Measurements from ENCODE around the gene ALDH4A1.

ALDH4A1 gene

GRCh38 chr1:18902523-18903290 is at the start of gene ALDH4A1:
Gene ALDH4A1 (minus strand): TSS chr1:18902555. CDS start chr1:18902523, 32 bp downstream.
- no peaks in the 10 kb centered on the region for H3K27me3 Mint-ChIP-seq
- intact Hi-C loops (cut with micrococcal nuclease), result loop anchor here (2.0 kb wide), 1 partner anchor 54 kb away; the partner anchor contains the start of gene IFFO2
- H3K4me1 Mint-ChIP-seq (ENCODE audit: low read depth), result peaks cover 48% of the 10 kb centered on the region
- peak within 1 kb of the TSS; percentile 98 for H3K27ac Mint-ChIP-seq
- peaks cover 13% of the 10 kb centered on the region for H3K36me3 Mint-ChIP-seq (ENCODE audit: low read depth)
- peak within 1 kb of the TSS; percentile 87 for H3K4me3 Mint-ChIP-seq
- no peaks in the 10 kb centered on the region for H3K9me3 Mint-ChIP-seq

GRCh38 chr1:18951818-18952391 is 49.5 kb upstream of the ALDH4A1 start:
- intact Hi-C loops (cut with micrococcal nuclease), result no loop called here
- peaks cover 84% of the 10 kb centered on the region for H3K4me1 Mint-ChIP-seq (ENCODE audit: low read depth)
- H3K27me3 Mint-ChIP-seq, result peaks cover 22% of the 10 kb centered on the region
- no peak overlapping the region for H3K4me3 Mint-ChIP-seq
- peaks cover 9% of the 10 kb centered on the region for H3K36me3 Mint-ChIP-seq (ENCODE audit: low read depth)
- no peaks in the 10 kb centered on the region for H3K9me3 Mint-ChIP-seq
- H3K27ac Mint-ChIP-seq, result peak overlapping the region; percentile 96

DNA sequence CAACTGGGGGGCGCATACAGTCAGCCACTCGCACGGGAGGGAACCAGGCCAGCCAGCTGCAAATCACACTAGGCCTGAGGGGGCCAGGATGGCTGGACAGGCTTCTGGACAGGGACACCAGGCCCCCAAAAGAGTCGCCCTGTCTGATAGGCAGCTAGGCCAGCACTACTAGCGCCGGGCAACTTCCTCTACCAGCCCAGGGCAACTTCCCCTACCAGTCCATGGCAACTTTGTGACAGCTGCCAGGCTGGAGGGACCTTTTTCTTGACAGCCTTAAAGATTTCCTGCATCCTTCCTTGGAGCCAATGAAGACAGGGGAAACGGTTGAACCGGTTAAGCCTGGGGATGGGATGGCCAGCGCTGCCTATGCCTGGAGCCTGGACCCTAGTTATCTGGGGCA is 49.1 kb upstream of the ALDH4A1 start:
- intact Hi-C loops (cut with micrococcal nuclease), result no loop called here
- H3K4me1 Mint-ChIP-seq (ENCODE audit: low read depth), result peaks cover 87% of the 10 kb centered on the region
- peaks cover 5% of the 10 kb centered on the region for H3K36me3 Mint-ChIP-seq (ENCODE audit: low read depth)

DNA sequence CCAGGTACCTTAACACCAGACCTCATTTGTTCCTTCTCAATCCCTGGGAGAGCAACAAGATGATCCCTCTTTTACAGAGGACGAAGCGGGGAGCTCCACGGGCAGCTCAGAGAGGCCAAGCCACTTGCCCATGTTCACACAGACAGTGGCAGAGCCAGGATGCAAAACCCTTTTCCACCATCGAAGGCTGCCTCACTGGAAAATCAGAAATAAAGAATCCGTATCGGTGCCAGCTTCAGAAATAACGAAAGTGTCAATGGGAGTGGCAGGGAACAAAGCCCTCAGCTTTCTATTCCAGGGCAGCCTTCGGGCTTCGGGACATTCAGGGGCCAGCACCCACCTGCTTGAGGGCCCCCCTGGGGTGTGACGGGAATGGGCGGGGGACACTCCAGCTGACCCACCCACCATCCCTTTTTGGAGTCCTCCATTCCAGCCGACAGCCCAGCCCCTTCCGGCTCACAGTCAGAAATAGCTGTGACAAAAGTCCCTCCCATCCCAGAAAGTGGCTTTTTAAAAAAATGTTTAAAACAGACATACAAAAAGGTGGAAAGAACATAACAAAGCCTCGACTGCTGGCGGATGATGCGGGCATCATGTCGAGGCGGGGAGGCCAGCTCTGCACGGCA is 48.2 kb upstream of the ALDH4A1 start:
- Mint-ChIP-seq H3K36me3 (ENCODE audit: low read depth) (peaks cover 5% of the 10 kb centered on the region), H3K9me3 (no peaks in the 10 kb centered on the region), H3K27me3 (peaks cover 20% of the 10 kb centered on the region), H3K4me3 (peak overlapping the region; percentile 80), H3K4me1 (ENCODE audit: low read depth) (peaks cover 92% of the 10 kb centered on the region), H3K27ac (peak overlapping the region; percentile 96)
- intact Hi-C loops (cut with micrococcal nuclease), result no loop called here

More for the DNA sequence above, 49.1 kb upstream of the ALDH4A1 start:
- Mint-ChIP-seq H3K27ac (peak overlapping the region; percentile 96), H3K9me3 (no peaks in the 10 kb centered on the region), H3K4me3 (peak overlapping the region; percentile 80), H3K27me3 (peaks cover 19% of the 10 kb centered on the region)

DNA sequence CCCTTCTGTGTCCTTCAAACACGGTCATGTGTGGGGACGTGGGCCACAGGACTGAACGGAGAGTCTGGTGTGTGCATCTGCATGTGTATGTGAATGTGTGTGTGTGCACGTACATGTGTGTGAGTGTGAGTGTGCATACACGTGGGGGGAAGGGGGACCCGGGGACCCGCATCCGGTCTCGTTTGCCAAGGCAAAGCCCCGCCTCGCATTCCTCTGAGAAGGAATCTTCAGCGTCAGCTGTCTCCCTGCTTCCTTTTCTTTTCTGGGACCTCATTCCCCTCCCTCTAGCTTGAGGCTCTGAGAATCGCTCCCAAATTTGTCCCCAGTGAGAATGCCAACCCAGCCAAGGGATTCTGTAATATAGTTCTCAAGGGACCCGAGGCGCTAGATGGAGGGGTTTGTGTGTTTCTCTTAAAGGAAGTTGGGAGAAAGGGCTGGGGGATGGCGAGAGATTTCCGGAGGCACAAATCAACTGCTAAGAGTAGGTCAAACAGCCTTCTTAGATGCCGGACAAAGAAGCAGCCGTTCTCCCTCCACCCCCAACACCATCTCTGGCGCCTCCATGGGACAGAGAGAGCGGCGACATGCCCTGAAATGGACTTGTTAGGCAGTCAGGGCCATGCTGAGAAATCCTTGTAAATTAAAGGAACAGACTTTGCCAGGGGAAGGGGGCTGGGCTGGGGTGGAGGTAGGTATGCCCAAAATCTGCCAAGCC is 47.5 kb upstream of the ALDH4A1 start:
- H3K36me3 Mint-ChIP-seq (ENCODE audit: low read depth), result peaks cover 5% of the 10 kb centered on the region
- H3K27me3 Mint-ChIP-seq, result peaks cover 18% of the 10 kb centered on the region
- peaks cover 92% of the 10 kb centered on the region for H3K4me1 Mint-ChIP-seq (ENCODE audit: low read depth)
- H3K27ac Mint-ChIP-seq, result peak overlapping the region; percentile 96
- peak overlapping the region; percentile 80 for H3K4me3 Mint-ChIP-seq
- no peaks in the 10 kb centered on the region for H3K9me3 Mint-ChIP-seq
- intact Hi-C loops (cut with micrococcal nuclease), result no loop called here

- Mint-ChIP-seq H3K9me3 (no peaks in the 10 kb centered on the region), H3K27ac (peak overlapping the region; percentile 96), H3K36me3 (ENCODE audit: low read depth) (peaks cover 5% of the 10 kb centered on the region), H3K4me3 (peak overlapping the region; percentile 80), H3K4me1 (ENCODE audit: low read depth) (peaks cover 90% of the 10 kb centered on the region), H3K27me3 (peaks cover 12% of the 10 kb centered on the region)
- intact Hi-C loops (cut with micrococcal nuclease), result no loop called here
These were observed 46.7 kb upstream of the ALDH4A1 start for GRCh38 chr1:18948913-18949685.

DNA sequence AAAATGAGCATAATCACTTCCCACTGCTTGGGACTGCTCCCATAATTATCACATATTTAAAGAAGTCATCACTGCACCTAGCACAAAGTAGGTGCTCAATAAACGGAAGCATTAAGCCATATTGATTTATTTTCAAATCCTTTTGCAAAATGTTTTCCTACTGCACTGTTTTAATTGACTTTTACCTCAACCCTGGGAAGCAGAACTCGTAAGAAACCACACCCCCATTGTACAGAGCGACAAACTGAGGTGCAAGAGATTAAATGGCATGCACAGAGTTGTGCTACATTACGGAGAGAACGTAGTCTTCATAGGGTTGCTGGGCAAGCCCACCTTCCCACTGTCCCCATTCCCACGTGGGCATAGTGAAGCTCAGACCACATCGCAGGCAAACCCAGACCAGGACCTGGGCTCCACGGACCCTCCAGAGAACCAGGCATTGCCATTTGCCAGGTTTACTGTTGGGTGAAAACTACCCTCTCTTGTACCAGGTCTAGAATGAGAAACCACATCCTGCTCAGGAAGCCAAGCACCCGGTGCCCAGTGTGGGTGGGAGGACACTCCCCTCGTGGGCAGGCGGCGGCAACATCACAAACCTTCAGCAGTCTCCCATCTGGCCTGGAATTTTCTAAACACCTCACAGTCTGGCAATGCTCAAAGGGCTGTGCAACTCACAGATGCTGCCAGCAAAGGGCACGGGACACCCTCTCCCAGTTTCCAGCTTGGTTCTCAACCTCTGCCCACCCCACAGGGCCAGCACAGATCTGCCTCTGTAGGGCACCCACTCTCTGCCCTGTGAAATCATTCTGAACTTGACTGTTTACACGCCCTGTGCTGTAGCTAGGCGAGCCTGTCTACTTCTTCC is 45.9 kb upstream of the ALDH4A1 start:
- intact Hi-C loops (cut with micrococcal nuclease), result no loop called here
- Mint-ChIP-seq H3K36me3 (ENCODE audit: low read depth) (no peaks in the 10 kb centered on the region), H3K4me1 (ENCODE audit: low read depth) (peaks cover 82% of the 10 kb centered on the region), H3K4me3 (peak overlapping the region; percentile 2), H3K27ac (peak overlapping the region; percentile 96), H3K27me3 (peaks cover 5% of the 10 kb centered on the region), H3K9me3 (no peaks in the 10 kb centered on the region)

DNA sequence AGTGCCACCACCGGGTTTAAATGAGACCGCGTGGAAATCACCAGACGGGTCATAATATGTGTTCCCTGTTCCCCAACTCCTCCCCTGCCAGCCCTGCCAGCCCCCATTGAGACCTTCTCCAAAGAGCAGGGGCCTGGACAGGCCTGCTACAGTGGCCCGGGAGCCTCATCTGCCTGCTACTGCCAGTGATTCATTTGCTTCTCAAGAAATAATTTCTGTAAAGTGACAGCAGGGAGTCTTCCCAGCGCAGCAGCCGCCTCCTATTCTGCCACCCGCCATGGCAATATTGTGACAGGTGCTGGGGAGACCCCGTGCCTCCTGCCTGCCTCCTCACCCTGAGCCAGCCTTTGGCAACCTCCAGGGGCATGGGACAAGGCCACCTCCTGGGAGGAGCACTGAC is 45.2 kb upstream of the ALDH4A1 start:
- Mint-ChIP-seq H3K27me3 (peaks cover 5% of the 10 kb centered on the region), H3K9me3 (no peaks in the 10 kb centered on the region), H3K27ac (peak overlapping the region; percentile 33), H3K4me1 (ENCODE audit: low read depth) (peaks cover 76% of the 10 kb centered on the region), H3K4me3 (no peak overlapping the region), H3K36me3 (ENCODE audit: low read depth) (no peaks in the 10 kb centered on the region)
- intact Hi-C loops (cut with micrococcal nuclease), result no loop called here

- H3K4me3 Mint-ChIP-seq, result no peak overlapping the region
- H3K4me1 Mint-ChIP-seq (ENCODE audit: low read depth), result peaks cover 76% of the 10 kb centered on the region
- no peaks in the 10 kb centered on the region for H3K36me3 Mint-ChIP-seq (ENCODE audit: low read depth)
- intact Hi-C loops (cut with micrococcal nuclease), result no loop called here
- H3K27ac Mint-ChIP-seq, result peak overlapping the region; percentile 33
- H3K9me3 Mint-ChIP-seq, result no peaks in the 10 kb centered on the region
- H3K27me3 Mint-ChIP-seq, result peaks cover 5% of the 10 kb centered on the region
These were observed 44.4 kb upstream of the ALDH4A1 start for GRCh38 chr1:18946550-18947381.

DNA sequence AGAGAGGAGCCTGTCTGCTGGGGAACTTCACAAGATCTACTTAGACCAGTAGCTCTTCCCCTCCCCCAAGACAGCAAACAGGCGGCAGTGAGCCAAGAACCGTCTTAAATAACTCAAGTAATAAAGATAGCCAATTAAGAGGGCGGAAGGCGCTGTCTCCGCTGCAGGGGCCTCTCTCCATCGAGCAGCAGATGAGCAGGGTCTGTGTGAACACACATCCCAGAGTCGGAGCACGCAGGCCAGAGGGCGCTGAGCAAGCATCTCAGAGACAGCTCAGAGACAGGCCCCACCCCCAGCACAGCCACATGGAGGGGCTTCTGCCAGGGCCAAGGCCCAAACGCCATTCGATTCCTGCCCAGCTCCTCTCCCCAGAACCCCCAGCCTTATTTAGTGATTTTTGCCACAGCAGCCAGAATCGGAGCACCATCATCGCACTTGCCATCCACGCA is 43.1 kb upstream of the ALDH4A1 start:
- H3K4me3 Mint-ChIP-seq, result no peak overlapping the region
- intact Hi-C loops (cut with micrococcal nuclease), result no loop called here

GRCh38 chr1:18944810-18945209 is 42.5 kb upstream of the ALDH4A1 start:
- H3K27ac Mint-ChIP-seq, result peak overlapping the region; percentile 20
- H3K4me3 Mint-ChIP-seq, result no peak overlapping the region
- intact Hi-C loops (cut with micrococcal nuclease), result no loop called here
- H3K9me3 Mint-ChIP-seq, result no peaks in the 10 kb centered on the region
- H3K36me3 Mint-ChIP-seq (ENCODE audit: low read depth), result no peaks in the 10 kb centered on the region
- peaks cover 62% of the 10 kb centered on the region for H3K4me1 Mint-ChIP-seq (ENCODE audit: low read depth)
- peaks cover 8% of the 10 kb centered on the region for H3K27me3 Mint-ChIP-seq

More for the DNA sequence above, 43.1 kb upstream of the ALDH4A1 start:
- Mint-ChIP-seq H3K9me3 (no peaks in the 10 kb centered on the region), H3K27ac (no peak overlapping the region), H3K36me3 (ENCODE audit: low read depth) (no peaks in the 10 kb centered on the region), H3K4me1 (ENCODE audit: low read depth) (peaks cover 68% of the 10 kb centered on the region), H3K27me3 (peaks cover 6% of the 10 kb centered on the region)
